Skeletal muscle cell (primary cell): ENCODE measurements around the gene SMURF1.

Experiments used
- DNase-seq: peaks from one replicate; pipeline ENCODE4 v3.0.0-alpha.2; 2010; ENCODE audit warnings: low read depth
- H3K4me3 ChIP-seq: 2 replicates; pipeline ENCODE4 v1.5.1; 2011; ENCODE audit warnings: low read depth, mild to moderate bottlenecking, control low read depth, low read length, moderate library complexity

SMURF1 gene

DNA sequence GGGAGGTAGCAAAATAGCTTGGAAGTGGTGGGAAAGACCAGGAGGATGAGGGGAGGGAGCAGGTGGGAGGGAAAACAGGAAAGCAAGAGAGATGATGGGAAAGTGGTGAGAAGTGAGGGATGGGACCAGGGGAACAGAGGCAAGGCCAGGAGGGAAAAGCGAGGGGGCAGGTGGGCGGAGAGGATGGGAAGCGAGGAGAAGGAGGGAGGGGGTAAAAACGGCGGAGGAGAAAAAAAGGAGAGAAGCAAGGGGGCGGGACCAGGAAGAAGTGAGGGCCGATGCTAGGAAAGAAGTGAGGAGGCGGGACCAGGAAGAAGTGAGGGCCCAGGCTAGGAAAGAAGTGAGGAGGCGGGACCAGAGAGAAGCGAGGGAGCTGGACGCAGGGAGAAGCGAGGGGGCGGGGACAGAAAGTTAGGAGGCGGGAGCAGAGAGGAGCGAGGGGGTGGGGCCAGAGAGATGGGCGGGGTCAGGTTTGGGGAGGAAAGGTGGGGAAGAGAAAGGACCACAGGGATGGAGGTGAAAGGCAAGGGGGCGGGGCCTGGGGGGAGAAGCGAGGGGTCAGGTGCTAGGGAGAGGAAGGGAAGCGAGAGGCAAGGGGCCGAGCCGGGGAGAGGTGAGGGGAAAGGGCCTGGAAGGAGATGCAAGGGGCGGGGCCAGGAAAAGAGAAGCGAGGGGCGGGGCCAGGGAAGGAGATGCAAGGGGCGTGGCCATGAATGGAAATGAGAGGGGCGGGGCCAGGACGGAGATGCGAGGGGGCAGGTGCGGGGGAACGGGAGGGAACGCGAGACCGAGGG, 984 bp downstream of the SMURF1 start:
- H3K4me3 ChIP-seq, result peak overlapping the region; percentile 60
- peak; percentile 72 for DNase-seq

DNA sequence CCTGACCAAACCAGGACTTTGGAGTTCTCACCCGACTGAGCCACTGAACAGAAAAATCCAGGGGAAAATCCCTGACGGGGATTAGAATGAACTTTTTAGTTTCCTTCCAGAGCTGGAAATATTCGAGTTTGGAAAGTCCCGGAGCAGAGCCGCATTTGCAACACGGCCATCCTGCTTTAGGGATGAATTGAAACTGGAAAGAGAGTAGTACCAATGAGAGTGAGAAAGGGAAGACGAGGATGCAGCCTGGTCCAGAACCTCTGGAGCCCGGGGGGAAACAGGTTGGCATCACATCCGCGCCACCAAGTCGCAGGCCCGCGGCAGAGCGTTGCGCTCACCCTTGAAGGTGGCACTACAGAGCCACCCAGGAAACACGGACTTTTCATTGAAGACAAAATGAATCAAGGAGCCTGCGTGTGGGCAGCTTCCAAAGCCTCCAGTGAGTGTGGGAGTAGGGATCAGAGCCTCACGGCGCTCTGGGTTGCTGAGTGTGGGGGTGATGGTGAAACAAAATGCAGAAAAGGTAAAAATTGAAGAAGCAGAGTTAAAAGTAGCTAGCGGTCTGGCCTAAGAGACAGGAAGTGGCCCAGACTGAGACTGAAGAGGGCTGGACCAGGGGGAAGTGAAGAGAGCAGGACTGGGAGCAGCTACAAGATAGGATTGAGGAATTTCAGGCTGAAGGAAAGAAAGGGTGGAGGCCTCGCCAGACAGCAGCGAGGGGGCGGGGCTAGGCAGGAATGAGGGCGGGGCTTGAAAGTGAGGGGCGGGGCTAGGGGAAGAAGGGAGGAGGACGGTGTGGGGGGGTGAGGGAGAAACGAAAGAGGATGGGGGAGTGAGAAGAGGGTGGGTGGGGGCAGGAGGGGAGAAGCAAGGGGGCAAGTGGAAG, 1.8 kb downstream of the SMURF1 start:
- no peak for DNase-seq
- peak overlapping the region; percentile 60 for H3K4me3 ChIP-seq

DNA sequence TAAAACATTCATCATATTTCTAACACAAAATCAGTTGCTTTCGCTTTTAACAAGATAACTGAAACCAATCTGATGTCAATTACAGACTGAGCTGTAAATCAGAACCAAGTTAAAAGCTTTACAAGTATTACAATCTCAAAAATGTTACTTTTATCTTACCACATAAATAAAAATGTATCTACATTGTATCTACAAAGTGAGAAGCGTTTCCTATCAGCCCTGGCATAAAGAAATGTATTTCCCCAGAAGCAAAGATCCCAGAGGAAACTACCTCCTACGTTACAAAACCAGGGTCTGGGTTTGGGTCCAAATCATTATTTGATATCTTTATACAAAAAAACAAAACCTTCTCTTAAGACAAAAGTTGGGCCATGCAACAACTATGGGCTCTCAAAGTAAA, 2.6 kb downstream of the SMURF1 start:
- no peak for DNase-seq
- H3K4me3 ChIP-seq, result peak overlapping the region; percentile 48

- no peak for DNase-seq
- no peak overlapping the region for H3K4me3 ChIP-seq
Measured at GRCh38 chr7:99140813-99141212, 3.1 kb downstream of the SMURF1 start.

DNA sequence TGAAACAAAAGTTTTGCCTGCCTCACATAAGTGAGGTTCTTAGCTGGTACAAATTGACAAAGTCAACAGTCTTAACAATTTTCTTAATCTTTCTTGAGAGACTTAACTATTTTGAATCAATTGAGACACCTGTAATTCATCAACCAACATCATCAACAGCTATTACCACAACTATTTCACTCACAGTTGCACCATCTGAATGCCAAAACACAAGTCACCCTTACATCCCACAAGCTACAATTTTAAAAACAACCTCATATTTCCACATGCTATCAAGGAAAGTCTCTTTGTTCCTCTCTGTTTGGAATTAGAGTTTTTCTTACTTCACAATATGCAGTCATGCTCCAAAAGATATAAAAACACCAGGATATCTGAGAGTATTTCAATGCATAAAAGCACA, 4.9 kb downstream of the SMURF1 start:
- no peak for DNase-seq
- no peak overlapping the region for H3K4me3 ChIP-seq

GRCh38 chr7:99137411-99138180, 6.3 kb downstream of the SMURF1 start:
- peak overlapping the region; percentile 1 for H3K4me3 ChIP-seq
- no peak for DNase-seq

GRCh38 chr7:99135938-99136337, 8.0 kb downstream of the SMURF1 start:
- H3K4me3 ChIP-seq, result no peak overlapping the region
- no peak for DNase-seq

GRCh38 chr7:99133766-99134564, 9.9 kb downstream of the SMURF1 start:
- DNase-seq, result no peak
- no peak overlapping the region for H3K4me3 ChIP-seq

DNA sequence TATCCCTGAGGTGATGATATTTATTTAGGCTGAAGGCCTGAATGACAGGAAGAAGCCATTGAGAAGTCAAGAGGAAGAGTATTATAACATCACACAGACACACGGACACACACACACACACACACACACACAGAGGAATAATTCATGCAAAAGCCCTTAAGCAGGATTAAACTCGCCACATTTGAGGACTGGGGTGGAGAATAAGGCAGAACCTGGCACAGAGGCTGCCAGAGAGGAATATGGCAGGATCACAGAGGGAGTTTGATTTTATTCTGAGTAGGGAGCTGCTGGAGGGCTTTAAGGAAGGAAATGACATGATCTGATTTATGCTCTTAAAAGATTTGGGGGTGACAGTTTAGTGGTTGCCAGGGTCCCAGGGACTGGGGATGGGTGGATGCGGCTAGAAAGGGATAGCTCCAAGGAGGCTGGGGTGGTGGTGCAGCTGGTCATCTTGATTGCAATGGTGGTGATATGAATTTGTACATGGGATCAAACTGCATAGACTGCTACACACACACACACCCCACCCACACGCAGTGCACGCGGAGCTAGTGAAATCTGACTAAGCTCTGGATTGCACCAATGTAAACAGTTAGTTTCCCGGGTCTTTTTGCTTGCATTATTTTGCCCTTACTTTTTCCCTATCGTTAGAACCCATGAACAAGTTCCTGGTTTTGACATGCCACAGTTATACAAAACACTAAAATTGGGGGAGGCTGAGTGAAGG, 11.2 kb downstream of the SMURF1 start:
- no peak for DNase-seq
- no peak overlapping the region for H3K4me3 ChIP-seq

DNA sequence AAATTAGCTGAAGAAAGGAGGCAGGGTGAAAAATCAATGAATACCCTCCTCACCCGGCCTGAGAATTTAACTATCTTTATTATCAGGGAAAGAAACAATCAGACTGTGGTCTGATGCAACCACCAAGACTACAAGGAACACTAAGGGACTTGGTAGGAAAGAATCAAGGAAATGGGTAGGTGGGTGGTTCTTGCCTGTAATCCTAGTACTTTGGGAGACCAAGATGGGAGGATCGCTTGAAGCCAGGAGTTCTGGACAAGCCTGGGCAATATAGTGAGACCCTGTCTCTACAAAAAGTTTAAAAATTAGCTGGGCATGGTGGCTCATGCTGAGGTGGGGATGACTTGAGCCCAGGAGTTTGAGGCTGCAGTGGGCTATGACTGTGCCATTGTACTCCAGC, 12.6 kb downstream of the SMURF1 start:
- no peak for DNase-seq
- no peak overlapping the region for H3K4me3 ChIP-seq

- no peak overlapping the region for H3K4me3 ChIP-seq
Measured at GRCh38 chr7:99129536-99129935, 14.4 kb downstream of the SMURF1 start.

DNA sequence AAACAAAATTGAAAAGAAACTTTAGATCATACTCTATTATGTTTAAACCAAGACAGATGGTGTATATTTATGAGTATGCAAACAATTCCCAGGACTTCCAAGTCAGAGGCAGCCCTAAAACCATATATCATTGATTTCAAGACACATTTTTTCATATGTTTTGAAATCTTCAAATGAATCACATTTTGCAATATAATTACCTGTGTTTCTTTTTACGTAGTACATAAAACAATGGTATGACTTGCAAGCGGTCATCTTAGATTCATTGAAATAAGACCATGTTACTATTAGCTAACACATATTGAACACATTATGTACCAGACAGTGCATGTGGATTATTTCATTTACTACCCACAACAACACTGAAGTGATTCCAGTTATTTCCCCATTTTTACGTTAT, 14.9 kb downstream of the SMURF1 start:
- DNase-seq, result no peak
- H3K4me3 ChIP-seq, result no peak overlapping the region

More at GRCh38 chr7:99129536-99129935, 14.4 kb downstream of the SMURF1 start:
- DNase-seq, result no peak

DNA sequence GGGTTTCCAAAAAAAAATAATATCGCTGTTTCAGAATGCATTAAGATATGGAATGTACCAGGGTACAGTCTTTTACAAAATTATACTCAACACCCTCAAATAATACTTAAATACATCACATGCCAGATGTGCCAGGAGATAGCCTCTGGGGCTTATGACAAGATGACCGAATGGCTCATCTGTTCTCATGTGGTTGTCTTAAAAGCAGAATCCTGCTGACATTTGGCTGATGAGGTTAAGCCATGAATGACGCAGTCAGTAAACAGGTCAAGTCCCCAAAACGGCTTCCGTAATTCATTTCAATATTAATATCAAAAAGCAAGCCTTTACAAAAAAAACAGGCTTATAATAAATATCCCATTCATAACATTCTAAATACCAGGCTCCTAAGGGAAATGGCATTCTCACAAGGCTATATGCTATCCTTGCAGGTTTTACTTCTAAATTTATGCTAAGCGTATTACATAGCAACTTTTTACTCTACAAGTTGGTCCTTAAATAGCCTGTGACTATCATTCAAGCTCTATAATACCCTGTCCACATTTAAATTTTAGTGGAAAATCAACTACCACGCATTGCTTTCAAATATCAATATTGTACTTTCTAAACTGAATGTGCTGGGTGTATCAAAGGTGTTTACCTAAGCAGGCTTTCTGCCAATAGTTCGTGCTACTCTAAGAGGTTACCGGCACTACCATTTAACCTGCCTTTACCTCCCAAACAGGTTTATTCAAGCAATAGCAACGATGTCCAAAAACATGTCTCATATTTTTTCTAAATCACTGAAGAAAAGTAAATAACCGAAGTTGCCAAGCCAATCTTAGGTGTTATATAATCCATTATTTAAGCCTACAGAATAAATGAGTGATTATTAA, 15.6 kb downstream of the SMURF1 start:
- DNase-seq, result no peak
- H3K4me3 ChIP-seq, result no peak overlapping the region

GRCh38 chr7:99127636-99128035, 16.3 kb downstream of the SMURF1 start:
- no peak for DNase-seq
- H3K4me3 ChIP-seq, result no peak overlapping the region

- no peak for DNase-seq
- H3K4me3 ChIP-seq, result no peak overlapping the region
Measured at GRCh38 chr7:99126921-99127553, 16.9 kb downstream of the SMURF1 start.

- no peak for DNase-seq
- H3K4me3 ChIP-seq, result no peak overlapping the region
Measured at GRCh38 chr7:99125505-99125865, 18.4 kb downstream of the SMURF1 start.

GRCh38 chr7:99124751-99125504, 19.0 kb downstream of the SMURF1 start:
- no peak overlapping the region for H3K4me3 ChIP-seq
- DNase-seq, result no peak
